Ishikawa (cell line): ENCODE data around the gene KIF3A.

Experiments used
- CEBPB ChIP-seq: IDR thresholded peaks from 2 replicates; pipeline ENCODE4 v1.6.1; 2012
- CREB1 ChIP-seq: IDR thresholded peaks from 2 replicates; pipeline ENCODE4 v1.6.1; 2012; ENCODE audit warnings: low read depth
- EGR1 ChIP-seq: IDR thresholded peaks from 2 replicates; pipeline ENCODE4 v1.6.1; 2012
- EP300 ChIP-seq: IDR thresholded peaks from 2 replicates; pipeline ENCODE4 v1.6.1; 2012; ENCODE audit warnings: borderline replicate concordance
- FOXM1 ChIP-seq: IDR thresholded peaks from 2 replicates; pipeline ENCODE4 v1.6.1; 2012; ENCODE audit warnings: low read depth, borderline replicate concordance
- MAX ChIP-seq: IDR thresholded peaks from 2 replicates; pipeline ENCODE4 v1.6.1; 2012
- RAD21 ChIP-seq: IDR thresholded peaks from 2 replicates; pipeline ENCODE4 v1.6.1; 2012; ENCODE audit warnings: low read depth
- REST ChIP-seq: IDR thresholded peaks from 2 replicates; pipeline ENCODE4 v1.6.1; 2012; ENCODE audit warnings: low read depth, mild to moderate bottlenecking
- TAF1 ChIP-seq: IDR thresholded peaks from 2 replicates; pipeline ENCODE4 v1.6.1; 2012; ENCODE audit warnings: low read depth, mild to moderate bottlenecking
- TCF12 ChIP-seq: IDR thresholded peaks from 2 replicates; pipeline ENCODE4 v1.6.1; 2012; ENCODE audit warnings: low read depth
- TEAD4 ChIP-seq: IDR thresholded peaks from 2 replicates; pipeline ENCODE4 v1.6.1; 2012
- USF1 ChIP-seq: IDR thresholded peaks from 2 replicates; pipeline ENCODE4 v1.6.1; 2012
- YY1 ChIP-seq: IDR thresholded peaks from 2 replicates; pipeline ENCODE4 v1.6.1; 2012; ENCODE audit warnings: low read depth

GRCh38 chr5:132666310-132667123 is 70.8 kb downstream of the KIF3A start:
- TF ChIP-seq EGR1, result no peak
- TF ChIP-seq MAX, result no peak
- no peak for TF ChIP-seq TAF1
- no peak for TF ChIP-seq EP300
- no peak for TF ChIP-seq FOXM1
- no peak for TF ChIP-seq RAD21
- no peak for TF ChIP-seq CREB1
- TF ChIP-seq REST, result no peak
- TF ChIP-seq TEAD4, result no peak
- no peak for TF ChIP-seq TCF12
- no peak for TF ChIP-seq CEBPB
- no peak for TF ChIP-seq USF1
- no peak for TF ChIP-seq YY1
